ENCODE measurements around the gene SGCA. TPM values are rescaled to one million over a fixed set of nuclear protein-coding genes. Genes with fewer than 3 reads are reported as not detected.

The SGCA gene
- total and polyA plus RNA-seq, 9 donors: 209 to 375 (median 311) TPM

DNA sequence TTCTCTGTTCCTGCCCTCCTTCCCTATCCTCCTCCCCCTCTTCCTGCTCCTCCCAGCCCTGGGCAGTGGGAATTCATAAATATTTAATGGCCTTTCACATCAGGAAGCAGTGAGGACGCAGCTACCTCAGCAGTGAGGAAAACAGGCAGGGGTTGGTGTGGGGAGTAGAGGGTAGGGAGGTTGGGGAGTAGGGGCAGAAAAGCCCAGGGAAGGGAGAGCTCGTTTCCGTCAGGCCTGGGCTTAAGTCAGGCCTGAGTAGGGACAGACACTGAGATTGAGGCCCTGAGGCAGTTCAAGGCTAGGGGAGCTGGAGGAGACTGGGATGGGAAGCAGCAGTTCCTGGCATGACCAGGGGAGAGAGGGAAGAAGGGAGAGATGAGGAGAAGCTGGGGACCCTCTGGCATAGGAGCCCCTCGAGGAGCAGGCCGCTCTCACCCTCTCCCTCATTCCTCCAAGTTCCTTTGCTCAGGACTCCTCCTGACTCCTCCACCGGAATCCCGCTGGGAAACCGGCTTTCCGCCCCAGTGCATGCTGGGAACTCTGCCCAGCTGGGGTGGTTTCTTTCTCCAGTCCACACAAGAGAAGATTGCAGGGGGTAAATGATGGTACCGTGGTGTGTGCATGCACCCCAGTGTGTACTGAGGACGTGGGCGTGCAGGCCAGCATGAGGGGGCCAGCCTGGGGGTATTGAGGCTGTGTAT lies 42.0 kb upstream of the SGCA start:
- DNase-seq: no peak
- peak overlapping the region; percentile 67 for H3K27ac ChIP-seq (ENCODE audit: low read length)
- 25% methylated on average over 9 of the region's 12 CpGs for WGBS (ENCODE audit: insufficient coverage)

DNA sequence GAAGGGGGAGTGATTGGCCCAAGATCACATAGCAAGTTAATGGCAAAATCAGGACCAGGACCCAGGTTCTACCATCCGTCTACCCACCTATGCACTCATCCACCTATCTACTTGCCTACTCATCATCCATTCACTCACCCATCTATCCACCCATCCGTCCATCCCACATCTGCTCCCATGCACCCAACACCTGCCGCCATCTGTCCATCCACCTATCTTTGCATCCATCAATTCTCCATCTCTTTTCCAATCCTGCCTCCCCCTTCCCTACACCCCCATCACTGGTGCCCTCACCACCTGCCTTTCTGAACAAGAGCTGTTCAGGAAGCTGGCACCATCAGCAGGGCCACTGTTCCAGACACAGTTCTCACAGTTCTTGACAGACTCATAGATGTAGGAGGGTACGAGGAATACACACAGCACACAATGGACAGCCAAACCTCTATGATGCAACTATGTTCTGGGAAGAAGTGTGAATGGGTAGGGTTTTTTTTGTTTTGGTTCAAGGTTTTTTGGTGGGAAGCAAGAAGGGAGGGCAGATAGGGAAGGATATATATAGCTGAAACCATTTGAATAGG lies 40.3 kb upstream of the SGCA start:
- no peak overlapping the region for H3K4me3 ChIP-seq (ENCODE audit: low read length)
- 92% methylated on average over 3 of the region's 4 CpGs for WGBS (ENCODE audit: insufficient coverage)
- H3K9me3 ChIP-seq (replicated peaks; ENCODE audit: control insufficient read depth, low read depth, low read length): no peaks in the 10 kb centered on the region
- H3K4me1 ChIP-seq (ENCODE audit: control insufficient read depth, insufficient read depth, low read length): peaks cover 32% of the 10 kb centered on the region
- no peak overlapping the region for H3K27ac ChIP-seq (ENCODE audit: low read length)
- no peak for DNase-seq
- peaks cover 38% of the 10 kb centered on the region for H3K27me3 ChIP-seq (ENCODE audit: control insufficient read depth, insufficient read depth, low read length)
- no peaks in the 10 kb centered on the region for H3K36me3 ChIP-seq (ENCODE audit: control insufficient read depth, insufficient read depth, low read length)

More for the DNA sequence above, 42.0 kb upstream of the SGCA start:
- Histone ChIP-seq H3K9me3 (replicated peaks; ENCODE audit: control insufficient read depth, low read depth, low read length) (no peaks in the 10 kb centered on the region), H3K36me3 (ENCODE audit: control insufficient read depth, insufficient read depth, low read length) (no peaks in the 10 kb centered on the region), H3K27me3 (ENCODE audit: control insufficient read depth, insufficient read depth, low read length) (peaks cover 32% of the 10 kb centered on the region), H3K4me3 (ENCODE audit: low read length) (no peak overlapping the region), H3K4me1 (ENCODE audit: control insufficient read depth, insufficient read depth, low read length) (peaks cover 25% of the 10 kb centered on the region)

DNA sequence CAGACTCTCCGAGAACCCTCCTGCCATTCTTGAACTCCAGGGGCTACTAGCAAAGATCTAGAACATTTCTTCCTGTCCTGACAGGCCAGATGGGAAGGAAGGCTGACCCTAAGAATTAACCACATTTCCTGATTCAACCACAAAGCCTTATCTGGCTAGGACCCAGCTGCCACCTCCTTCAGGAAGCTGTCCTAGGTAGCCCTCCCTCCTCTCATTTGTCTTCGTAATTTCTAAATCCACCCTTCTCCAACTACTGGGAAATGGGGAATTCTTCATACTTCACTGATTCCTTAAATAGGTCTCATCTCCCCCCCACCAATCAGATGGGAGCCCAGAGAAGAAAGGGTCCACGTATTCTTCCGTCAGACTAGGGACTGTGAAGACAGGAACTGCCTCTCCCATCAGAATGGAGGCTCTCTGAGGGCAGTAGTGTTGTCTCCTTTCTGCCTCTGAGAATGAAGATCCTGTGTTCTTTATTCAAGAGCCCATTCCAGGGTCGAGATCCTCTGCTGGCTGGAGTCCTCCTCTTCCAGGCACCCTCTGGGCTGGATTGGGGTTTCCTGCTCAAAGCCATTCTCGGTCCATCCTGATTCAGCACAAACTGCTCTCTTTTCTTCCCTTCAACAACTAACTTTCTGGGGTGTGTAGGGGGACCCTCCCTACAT lies 38.0 kb upstream of the SGCA start:
- Histone ChIP-seq H3K27me3 (ENCODE audit: control insufficient read depth, insufficient read depth, low read length) (peaks cover 42% of the 10 kb centered on the region), H3K4me1 (ENCODE audit: control insufficient read depth, insufficient read depth, low read length) (peaks cover 36% of the 10 kb centered on the region), H3K4me3 (ENCODE audit: low read length) (no peak overlapping the region), H3K27ac (ENCODE audit: low read length) (no peak overlapping the region), H3K9me3 (replicated peaks; ENCODE audit: control insufficient read depth, low read depth, low read length) (no peaks in the 10 kb centered on the region), H3K36me3 (ENCODE audit: control insufficient read depth, insufficient read depth, low read length) (no peaks in the 10 kb centered on the region)
- 80% methylated on average over 1 of the region's 6 CpGs for WGBS (ENCODE audit: insufficient coverage)
- no peak for DNase-seq

DNA sequence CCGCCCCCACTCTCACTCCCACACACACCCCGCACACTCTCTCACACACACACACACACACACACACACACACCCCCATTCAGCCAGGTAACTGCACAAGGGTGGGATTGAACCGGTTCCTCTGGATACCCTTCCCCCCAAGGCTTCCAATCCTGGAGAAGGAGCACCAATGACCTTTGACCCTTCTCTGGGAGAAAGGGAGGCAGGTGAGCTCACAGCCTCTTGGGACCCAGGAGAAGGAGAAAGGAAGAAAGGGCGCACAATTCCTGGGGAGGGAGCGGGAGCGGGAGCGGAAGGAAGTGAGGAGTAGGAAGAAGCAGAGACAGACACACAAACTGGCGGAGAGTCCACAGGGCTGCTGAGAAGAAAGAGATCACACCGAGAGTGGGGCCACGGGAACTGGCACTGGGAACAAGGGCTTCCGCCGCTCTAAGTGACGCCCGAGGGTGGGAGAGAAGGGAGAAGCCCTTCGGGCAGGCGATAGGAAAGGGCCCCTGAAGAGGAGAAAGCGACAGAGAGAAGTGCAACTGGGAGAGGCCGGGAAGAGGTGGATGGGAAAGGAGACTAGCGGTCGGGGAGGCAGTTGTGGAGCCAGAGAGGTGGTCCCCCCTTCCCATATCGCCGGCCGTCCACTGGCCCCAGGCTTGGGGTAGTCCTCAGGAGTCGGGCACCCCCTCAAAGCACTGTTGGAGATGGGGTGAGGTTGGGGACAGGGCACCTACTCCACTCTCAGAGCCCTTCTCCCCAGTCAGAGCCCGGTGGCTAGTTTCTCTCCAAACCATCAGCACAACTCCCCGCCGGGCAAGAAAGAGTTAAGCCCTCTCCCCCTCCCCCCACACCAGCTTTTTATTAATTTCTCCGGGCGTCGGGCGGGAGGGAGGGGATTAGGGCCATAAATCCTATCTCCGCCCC lies 37.1 kb upstream of the SGCA start:
- Histone ChIP-seq H3K27me3 (ENCODE audit: control insufficient read depth, insufficient read depth, low read length) (peaks cover 39% of the 10 kb centered on the region), H3K9me3 (replicated peaks; ENCODE audit: control insufficient read depth, low read depth, low read length) (no peaks in the 10 kb centered on the region), H3K4me3 (ENCODE audit: low read length) (peak overlapping the region; percentile 48), H3K36me3 (ENCODE audit: control insufficient read depth, insufficient read depth, low read length) (no peaks in the 10 kb centered on the region), H3K27ac (ENCODE audit: low read length) (peak overlapping the region; percentile 59), H3K4me1 (ENCODE audit: control insufficient read depth, insufficient read depth, low read length) (peaks cover 30% of the 10 kb centered on the region)
- peak; percentile 68 for DNase-seq
- WGBS (ENCODE audit: insufficient coverage): 16% methylated on average over 13 of the region's 32 CpGs

DNA sequence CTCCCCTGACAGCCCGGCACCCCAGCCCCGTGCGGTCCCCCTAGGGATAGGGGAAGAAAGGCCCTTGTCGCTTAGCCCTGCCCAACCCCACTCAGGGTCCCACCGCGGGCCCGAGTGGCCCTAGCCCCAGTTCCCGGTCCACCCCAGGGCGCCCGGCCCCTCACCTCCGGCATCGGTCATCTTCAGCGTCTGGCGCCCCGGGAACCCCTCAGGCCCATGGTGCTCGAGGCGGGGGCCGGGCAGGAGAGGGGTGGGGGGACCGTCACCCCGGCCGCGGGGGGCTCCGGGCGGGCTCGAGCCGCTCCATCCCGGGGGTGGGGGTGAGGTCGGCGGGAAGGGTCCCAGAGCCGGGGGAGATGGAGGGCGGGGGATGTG lies 36.5 kb upstream of the SGCA start:
- Histone ChIP-seq H3K4me3 (ENCODE audit: low read length) (peak overlapping the region; percentile 48), H3K36me3 (ENCODE audit: control insufficient read depth, insufficient read depth, low read length) (peaks cover 4% of the 10 kb centered on the region), H3K27ac (ENCODE audit: low read length) (no peak overlapping the region), H3K9me3 (replicated peaks; ENCODE audit: control insufficient read depth, low read depth, low read length) (no peaks in the 10 kb centered on the region), H3K27me3 (ENCODE audit: control insufficient read depth, insufficient read depth, low read length) (peaks cover 39% of the 10 kb centered on the region), H3K4me1 (ENCODE audit: control insufficient read depth, insufficient read depth, low read length) (peaks cover 30% of the 10 kb centered on the region)
- DNase-seq: no peak
- 0% methylated on average over 24 of the region's 31 CpGs for WGBS (ENCODE audit: insufficient coverage)

DNA sequence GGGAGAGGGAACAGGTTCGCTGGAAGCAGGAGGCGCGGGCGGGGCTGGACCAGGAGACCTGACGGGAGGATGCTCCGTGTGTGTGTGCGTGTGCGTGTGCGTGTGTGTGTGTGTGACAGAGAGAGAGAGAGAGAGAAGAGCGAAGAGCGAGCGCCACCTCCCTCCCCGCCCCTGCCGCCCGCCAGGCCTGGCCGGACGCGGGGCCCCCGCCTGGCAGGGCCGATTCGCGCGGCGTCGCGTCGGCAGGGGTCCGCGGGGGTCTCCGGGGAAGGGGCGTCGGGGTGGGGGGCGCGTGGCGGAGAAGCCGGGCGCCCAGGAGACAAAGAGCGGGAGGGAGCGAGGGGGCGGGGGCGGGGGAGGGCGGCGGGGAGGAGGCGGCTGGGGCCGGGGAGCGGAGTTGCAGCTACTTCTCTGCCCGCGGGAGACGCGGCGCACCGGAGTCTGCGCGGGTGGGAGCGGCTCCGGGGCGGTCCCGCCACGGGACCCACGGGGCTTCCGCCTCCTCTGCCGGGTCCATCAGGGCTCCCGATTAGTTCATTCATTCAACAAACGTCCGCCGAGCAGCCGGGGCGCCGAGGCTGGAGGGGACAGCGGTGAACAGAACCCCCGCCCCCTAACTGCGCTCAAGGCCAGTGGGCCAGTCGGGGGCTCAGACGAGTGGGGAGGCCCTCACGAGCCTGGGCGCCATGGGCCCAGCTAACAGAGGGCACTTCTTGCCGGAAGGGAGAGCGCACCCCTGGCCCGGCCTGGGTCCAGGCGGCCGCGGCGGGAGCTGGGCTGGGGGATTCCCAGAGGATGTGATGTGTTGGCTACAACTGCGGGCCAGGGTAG lies 35.9 kb upstream of the SGCA start, which contains the start of gene SAMD14:
Gene SAMD14 (minus strand): TSS at position 433 of the 831 bp plus-strand sequence. CDS start 5,201 bp downstream, outside the sequence.
- Histone ChIP-seq H3K27me3 (ENCODE audit: control insufficient read depth, insufficient read depth, low read length) (peaks cover 39% of the 10 kb centered on the region), H3K27ac (ENCODE audit: low read length) (peak within 1 kb of the TSS; percentile 59)
- peak; percentile 78 for DNase-seq

DNA sequence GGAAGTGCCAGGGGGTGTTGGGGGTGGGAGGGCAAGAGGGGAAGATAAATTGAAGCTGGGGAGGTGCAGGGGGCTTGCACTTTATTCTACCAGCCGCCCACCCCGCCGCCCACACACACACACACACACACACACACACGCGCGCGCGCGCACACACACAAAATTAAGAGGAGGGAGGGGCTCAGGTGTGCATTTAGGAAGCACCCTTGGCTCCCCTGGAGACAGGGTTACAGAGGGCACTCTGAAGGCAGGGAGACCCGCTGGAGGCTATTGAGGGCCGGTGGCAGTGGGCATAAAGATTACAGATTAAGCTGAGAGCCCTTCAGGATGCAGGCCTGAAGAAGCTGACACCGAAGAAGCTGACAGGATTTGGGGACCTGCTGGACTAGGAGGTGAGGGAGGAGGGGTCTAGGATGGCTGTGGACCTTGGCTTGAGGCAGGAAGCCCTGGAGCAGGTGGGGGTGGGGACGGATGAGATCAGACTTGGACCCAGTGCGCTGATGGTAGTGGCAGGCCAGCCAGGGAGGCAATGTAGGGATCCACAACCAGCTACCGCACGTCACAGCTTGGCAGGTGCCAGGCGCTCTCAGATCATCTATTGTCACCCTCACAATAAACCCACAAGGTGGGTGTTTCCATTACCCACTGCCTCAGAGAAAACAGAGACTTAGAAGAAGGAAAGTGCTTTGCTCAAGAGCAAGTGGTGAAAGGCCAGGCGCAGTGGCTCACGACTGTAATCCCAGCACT lies 35.1 kb upstream of the SGCA start:
- WGBS (ENCODE audit: insufficient coverage): 32% methylated on average over 6 of the region's 19 CpGs
- H3K4me1 ChIP-seq (ENCODE audit: control insufficient read depth, insufficient read depth, low read length): peaks cover 30% of the 10 kb centered on the region
- H3K36me3 ChIP-seq (ENCODE audit: control insufficient read depth, insufficient read depth, low read length): peaks cover 16% of the 10 kb centered on the region
- H3K27ac ChIP-seq (ENCODE audit: low read length): no peak overlapping the region
- H3K9me3 ChIP-seq (replicated peaks; ENCODE audit: control insufficient read depth, low read depth, low read length): no peaks in the 10 kb centered on the region
- peaks cover 39% of the 10 kb centered on the region for H3K27me3 ChIP-seq (ENCODE audit: control insufficient read depth, insufficient read depth, low read length)
- peak overlapping the region; percentile 37 for H3K4me3 ChIP-seq (ENCODE audit: low read length)
- DNase-seq: no peak

More for the DNA sequence above, 35.9 kb upstream of the SGCA start, which contains the start of gene SAMD14:
- Histone ChIP-seq H3K4me1 (ENCODE audit: control insufficient read depth, insufficient read depth, low read length) (peaks cover 30% of the 10 kb centered on the region), H3K36me3 (ENCODE audit: control insufficient read depth, insufficient read depth, low read length) (peaks cover 10% of the 10 kb centered on the region), H3K4me3 (ENCODE audit: low read length) (peak within 1 kb of the TSS; percentile 48), H3K9me3 (replicated peaks; ENCODE audit: control insufficient read depth, low read depth, low read length) (no peaks in the 10 kb centered on the region)
- WGBS (ENCODE audit: insufficient coverage): under 1% methylated on average over 42 of the region's 84 CpGs

DNA sequence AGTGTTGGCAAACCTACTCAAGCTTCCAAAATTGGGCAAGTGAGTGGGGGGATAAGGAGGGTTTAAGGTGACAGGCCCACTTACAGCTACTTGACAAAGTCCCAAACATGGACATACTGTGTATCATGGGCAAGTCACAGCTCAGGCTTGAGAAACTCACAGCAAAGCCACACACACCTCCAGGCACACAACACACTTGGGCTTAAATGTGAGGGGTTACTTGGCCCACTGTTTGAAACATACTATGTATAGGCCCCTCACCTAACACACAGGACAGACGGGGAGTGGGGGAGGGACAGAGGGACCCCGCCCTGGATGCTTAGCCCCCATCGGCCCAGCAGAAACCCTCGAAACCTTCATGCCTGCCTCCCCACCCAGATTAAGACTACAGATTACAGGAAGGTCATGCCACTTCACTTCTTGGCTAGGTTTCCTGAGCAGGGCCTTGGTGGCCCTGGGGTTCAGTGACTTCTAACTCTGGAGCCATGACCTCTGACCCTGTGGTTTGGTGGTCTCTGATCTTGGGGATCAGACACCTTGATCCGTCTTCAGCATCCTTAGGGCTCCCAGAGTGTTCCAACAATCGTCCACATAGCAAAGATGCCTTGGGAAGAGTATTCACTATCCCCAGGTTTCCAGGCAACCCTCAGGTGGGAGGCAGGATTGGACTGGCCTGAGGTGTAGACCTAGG lies 33.6 kb upstream of the SGCA start:
- peaks cover 35% of the 10 kb centered on the region for H3K27me3 ChIP-seq (ENCODE audit: control insufficient read depth, insufficient read depth, low read length)
- no CpG with 5 or more reads among the region's 6 CpGs for WGBS (ENCODE audit: insufficient coverage)
- no peak for DNase-seq
- no peak overlapping the region for H3K4me3 ChIP-seq (ENCODE audit: low read length)
- no peaks in the 10 kb centered on the region for H3K9me3 ChIP-seq (replicated peaks; ENCODE audit: control insufficient read depth, low read depth, low read length)
- H3K27ac ChIP-seq (ENCODE audit: low read length): no peak overlapping the region
- H3K36me3 ChIP-seq (ENCODE audit: control insufficient read depth, insufficient read depth, low read length): peaks cover 31% of the 10 kb centered on the region
- peaks cover 30% of the 10 kb centered on the region for H3K4me1 ChIP-seq (ENCODE audit: control insufficient read depth, insufficient read depth, low read length)

All from muscle of leg (tissue), 11 donors.